Karpas-422 (cell line): Measurements from ENCODE around the gene SPARCL1. TPM values are rescaled to one million over a fixed set of nuclear protein-coding genes. Genes with fewer than 3 reads are reported as not detected.

Source experiments
- DNase-seq: peaks from one replicate; pipeline ENCODE4 v3.0.0-alpha.2; 2015
- H2AFZ ChIP-seq: fragments of 200-600 bp; sonication (generic); 2 replicates; pipeline ENCODE4 v1.6.1; 2014; ENCODE audit warnings: antibody characterized with exemption, low read length, mixed read lengths
- H3K27ac ChIP-seq: fragments of 200-600 bp; sonication (generic); 2 replicates; pipeline ENCODE4 v1.5.1; 2014; ENCODE audit warnings: mild to moderate bottlenecking, low read length, moderate library complexity
- H3K27me3 ChIP-seq: fragments of 200-600 bp; sonication (generic); 2 replicates; pipeline ENCODE4 v1.6.1; 2014; ENCODE audit warnings: low read length, mixed read lengths
- H3K36me3 ChIP-seq: fragments of 200-600 bp; sonication (generic); 2 replicates; pipeline ENCODE4 v1.6.1; 2014; ENCODE audit warnings: low read length, mixed read lengths; ENCODE audit not compliant: insufficient read depth
- H3K4me1 ChIP-seq: fragments of 200-600 bp; sonication (generic); 2 replicates; pipeline ENCODE4 v1.6.1; 2014; ENCODE audit warnings: mild to moderate bottlenecking, low read length, mixed read lengths
- H3K4me2 ChIP-seq: fragments of 200-600 bp; sonication (generic); 2 replicates; pipeline ENCODE4 v1.6.1; 2014; ENCODE audit warnings: low read length, low read depth, mild to moderate bottlenecking; ENCODE audit not compliant: poor library complexity, severe bottlenecking
- H3K4me3 ChIP-seq: fragments of 200-600 bp; sonication (generic); 2 replicates; pipeline ENCODE4 v1.5.1; 2014; ENCODE audit warnings: mild to moderate bottlenecking, antibody characterized with exemption, low read length, mixed read lengths
- H3K79me2 ChIP-seq: fragments of 200-600 bp; sonication (generic); 2 replicates; pipeline ENCODE4 v1.6.1; 2014; ENCODE audit warnings: mild to moderate bottlenecking, low read length, mixed read lengths
- H3K9ac ChIP-seq: fragments of 200-600 bp; sonication (generic); 2 replicates; pipeline ENCODE4 v1.6.0; 2014; ENCODE audit warnings: low read length
- H3K9me2 ChIP-seq: fragments of 200-600 bp; sonication (generic), shearing (Covaris generic); replicated peaks from 2 replicates; pipeline ENCODE4 v1.6.0; 2014; ENCODE audit warnings: mild to moderate bottlenecking, low read length, moderate library complexity; ENCODE audit not compliant: insufficient read depth
- H3K9me3 ChIP-seq: fragments of 300-700, 200-600 bp; sonication (generic); 2 replicates; pipeline ENCODE4 v1.6.1; 2014; ENCODE audit warnings: low read length, mixed read lengths
- H4K20me1 ChIP-seq: fragments of 200-600 bp; sonication (generic); 2 replicates; pipeline ENCODE4 v1.6.1; 2014; ENCODE audit warnings: mild to moderate bottlenecking, antibody characterized with exemption, low read length, low read depth; ENCODE audit not compliant: insufficient read depth
- total RNA-seq: library from RNA; depleted of rRNA; stranded (reverse); fragments of >200 nt; shearing (Covaris generic); gene quantifications from 2 replicates; pipeline ENCODE4 v1.2.3, GENCODE V29; 2014; ENCODE audit warnings: low replicate concordance

The SPARCL1 gene
- total RNA-seq, 1 experiment from 2014 or later: 0.11 TPM

GRCh38 chr4:87444741-87445140 lies 84.4 kb downstream of the SPARCL1 start:
- Histone ChIP-seq H3K9me3 (no peaks in the 10 kb centered on the region), H3K79me2 (peaks cover 29% of the 10 kb centered on the region), H3K4me3 (no peak overlapping the region), H3K9me2 (no peaks in the 10 kb centered on the region), H4K20me1 (no peaks in the 10 kb centered on the region), H3K27me3 (no peaks in the 10 kb centered on the region), H2AFZ (no peak overlapping the region), H3K4me2 (no peak overlapping the region), H3K36me3 (peaks cover 33% of the 10 kb centered on the region; the same call in 1 of the 2 replicates), H3K4me1 (no peaks in the 10 kb centered on the region), H3K27ac (no peak overlapping the region), H3K9ac (no peak overlapping the region)
- no peak for DNase-seq

DNA sequence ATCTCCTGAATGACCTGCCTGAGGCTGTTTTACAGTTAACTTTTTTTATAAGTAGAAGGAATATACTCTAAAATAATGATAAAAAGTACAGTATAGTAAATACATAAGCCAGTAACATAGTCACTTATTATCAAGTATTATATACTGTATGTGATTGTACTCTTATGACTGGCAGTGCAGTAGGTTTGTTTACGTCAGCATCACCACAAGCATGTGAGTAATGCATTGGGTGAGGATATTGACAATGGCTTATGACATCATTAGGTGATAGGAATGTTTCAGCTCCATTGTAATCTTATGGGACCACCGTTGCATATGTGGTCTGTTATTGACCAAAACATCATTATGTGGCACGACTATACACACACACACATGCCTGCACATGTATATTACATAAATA lies 86.3 kb downstream of the SPARCL1 start:
- Histone ChIP-seq H3K4me3 (no peak overlapping the region), H3K9me2 (no peaks in the 10 kb centered on the region), H2AFZ (no peak overlapping the region), H4K20me1 (no peaks in the 10 kb centered on the region), H3K4me2 (no peak overlapping the region), H3K9ac (no peak overlapping the region), H3K27me3 (no peaks in the 10 kb centered on the region), H3K27ac (no peak overlapping the region), H3K9me3 (no peaks in the 10 kb centered on the region), H3K4me1 (no peaks in the 10 kb centered on the region), H3K79me2 (peaks cover 27% of the 10 kb centered on the region), H3K36me3 (peaks cover 45% of the 10 kb centered on the region; the same call in 1 of the 2 replicates)
- no peak for DNase-seq

GRCh38 chr4:87433342-87433741 lies 95.8 kb downstream of the SPARCL1 start:
- Histone ChIP-seq H3K36me3 (peaks cover 11% of the 10 kb centered on the region; the same call in 1 of the 2 replicates), H3K9me2 (no peaks in the 10 kb centered on the region), H3K9ac (no peak overlapping the region), H3K9me3 (no peaks in the 10 kb centered on the region), H3K27ac (no peak overlapping the region), H3K79me2 (peaks cover 88% of the 10 kb centered on the region), H3K4me2 (no peak overlapping the region), H3K27me3 (no peaks in the 10 kb centered on the region), H3K4me3 (no peak overlapping the region), H2AFZ (no peak overlapping the region), H3K4me1 (no peaks in the 10 kb centered on the region), H4K20me1 (no peaks in the 10 kb centered on the region)
- DNase-seq: no peak

DNA sequence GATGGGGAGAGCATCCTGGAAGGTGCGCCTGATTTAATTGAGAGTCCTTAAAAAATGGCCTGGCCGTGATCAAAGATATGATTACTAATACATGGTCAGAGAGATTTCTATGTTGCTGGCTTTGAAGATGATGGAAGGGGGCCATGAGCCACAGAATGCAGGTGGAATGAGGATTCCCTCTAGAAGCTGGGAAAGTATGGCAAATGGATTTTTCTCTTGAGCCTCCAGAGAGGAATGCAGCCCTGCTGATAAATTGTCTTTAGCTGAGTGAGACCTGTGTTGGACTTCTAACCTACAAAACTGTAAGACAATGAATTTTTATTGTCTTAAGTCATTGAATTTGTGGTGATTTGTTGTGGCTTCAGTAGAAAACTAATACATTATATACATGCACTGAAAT lies 99.1 kb downstream of the SPARCL1 start:
- H3K9ac ChIP-seq: no peak overlapping the region
- H3K9me3 ChIP-seq: no peaks in the 10 kb centered on the region
- H3K4me1 ChIP-seq: peaks cover 16% of the 10 kb centered on the region
- H3K79me2 ChIP-seq: peaks cover 99% of the 10 kb centered on the region
- no peak overlapping the region for H3K4me3 ChIP-seq
- H3K27me3 ChIP-seq: no peaks in the 10 kb centered on the region
- no peak for DNase-seq
- no peak overlapping the region for H3K27ac ChIP-seq
- H4K20me1 ChIP-seq: no peaks in the 10 kb centered on the region
- H3K36me3 ChIP-seq: peaks cover 2% of the 10 kb centered on the region; the same call in 1 of the 2 replicates
- no peak overlapping the region for H2AFZ ChIP-seq
- no peak overlapping the region for H3K4me2 ChIP-seq
- H3K9me2 ChIP-seq: no peaks in the 10 kb centered on the region

DNA sequence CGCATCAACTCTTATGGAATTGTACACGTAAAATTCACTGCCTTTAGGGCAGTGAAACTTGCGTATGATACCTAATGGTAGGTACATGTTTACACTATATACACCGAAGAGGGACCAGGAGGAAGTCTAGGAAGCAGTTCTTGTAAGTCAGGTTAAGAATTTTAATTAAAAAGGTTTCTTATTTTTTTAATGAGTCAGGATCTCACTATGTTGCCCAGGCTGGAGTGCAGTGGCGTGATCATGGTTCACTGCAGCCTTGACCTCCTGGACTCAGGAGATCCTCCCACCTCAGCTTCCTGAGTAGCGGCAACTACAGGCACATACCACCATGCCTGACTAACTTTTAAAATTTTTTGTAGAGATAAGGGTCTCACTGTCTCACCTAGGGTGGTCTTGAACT lies 100.2 kb downstream of the SPARCL1 start:
- H2AFZ ChIP-seq: no peak overlapping the region
- DNase-seq: no peak
- no peaks in the 10 kb centered on the region for H3K27me3 ChIP-seq
- H3K4me3 ChIP-seq: no peak overlapping the region
- H3K4me1 ChIP-seq: peaks cover 26% of the 10 kb centered on the region
- no peak overlapping the region for H3K27ac ChIP-seq
- H3K9me2 ChIP-seq: no peaks in the 10 kb centered on the region
- no peaks in the 10 kb centered on the region for H4K20me1 ChIP-seq
- H3K36me3 ChIP-seq: no peaks in the 10 kb centered on the region
- H3K9me3 ChIP-seq: no peaks in the 10 kb centered on the region
- H3K79me2 ChIP-seq: peaks cover 99% of the 10 kb centered on the region
- no peak overlapping the region for H3K9ac ChIP-seq
- H3K4me2 ChIP-seq: no peak overlapping the region

DNA sequence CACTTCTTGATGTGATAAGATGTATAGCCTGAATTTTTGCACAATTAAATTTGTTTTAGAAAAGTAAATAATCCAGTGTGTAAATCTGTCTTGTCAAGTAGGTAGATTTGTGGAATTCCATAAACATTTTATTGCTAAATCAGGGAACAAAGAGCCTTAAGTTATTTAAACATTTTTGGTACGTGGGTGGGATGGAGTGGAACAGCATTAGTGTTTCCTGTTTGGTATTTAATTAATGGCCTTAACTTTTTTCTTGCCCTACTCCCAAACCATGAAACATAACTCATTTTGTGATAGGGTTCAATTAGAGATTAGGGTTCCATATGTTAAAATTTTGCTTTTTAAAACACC lies 101.7 kb downstream of the SPARCL1 start:
- Histone ChIP-seq H3K4me3 (no peak overlapping the region), H2AFZ (no peak overlapping the region), H3K27me3 (no peaks in the 10 kb centered on the region), H3K4me1 (peaks cover 31% of the 10 kb centered on the region), H3K4me2 (no peak overlapping the region), H4K20me1 (no peaks in the 10 kb centered on the region), H3K9me3 (no peaks in the 10 kb centered on the region), H3K9me2 (no peaks in the 10 kb centered on the region), H3K27ac (no peak overlapping the region), H3K36me3 (no peaks in the 10 kb centered on the region), H3K9ac (no peak overlapping the region), H3K79me2 (peaks cover 99% of the 10 kb centered on the region)
- no peak for DNase-seq

DNA sequence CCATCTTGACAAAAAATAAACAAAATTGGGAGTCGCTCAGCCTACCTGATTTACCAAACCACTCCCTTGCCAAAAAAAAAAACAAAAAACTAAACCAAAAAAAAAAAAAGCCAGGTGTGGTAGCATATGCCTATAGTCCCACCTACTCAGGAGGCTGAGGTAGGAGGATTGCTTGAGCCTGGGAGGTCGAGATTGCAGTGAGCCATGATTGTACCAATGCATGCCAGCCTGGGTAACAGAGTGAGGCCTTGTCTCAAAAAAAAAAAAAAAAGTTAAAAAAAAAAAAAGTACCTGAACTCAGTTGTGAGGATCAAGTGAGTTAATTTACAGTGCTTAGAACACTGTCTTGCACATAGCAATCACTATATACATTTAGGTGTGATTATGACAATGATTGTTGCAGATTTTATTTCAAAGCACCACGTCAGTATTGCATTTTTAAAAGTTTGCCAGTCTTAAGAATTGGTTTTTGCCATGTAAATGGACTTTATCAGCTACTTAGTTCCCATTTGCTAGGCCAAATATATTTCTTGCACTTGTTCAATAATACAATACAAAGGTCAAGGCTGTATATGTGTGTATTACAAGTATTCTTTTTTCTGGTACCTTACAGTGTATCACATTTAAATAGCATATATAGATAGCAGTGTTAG lies 102.2 kb downstream of the SPARCL1 start:
- H3K9me3 ChIP-seq: no peaks in the 10 kb centered on the region
- peaks cover 96% of the 10 kb centered on the region for H3K79me2 ChIP-seq
- H3K36me3 ChIP-seq: no peaks in the 10 kb centered on the region
- H3K27ac ChIP-seq: no peak overlapping the region
- H3K4me3 ChIP-seq: no peak overlapping the region
- H3K27me3 ChIP-seq: no peaks in the 10 kb centered on the region
- H2AFZ ChIP-seq: no peak overlapping the region
- peaks cover 31% of the 10 kb centered on the region for H3K4me1 ChIP-seq
- H3K9me2 ChIP-seq: no peaks in the 10 kb centered on the region
- DNase-seq: no peak
- H4K20me1 ChIP-seq: no peaks in the 10 kb centered on the region
- no peak overlapping the region for H3K9ac ChIP-seq
- H3K4me2 ChIP-seq: peak overlapping the region; percentile 15

- Histone ChIP-seq H3K36me3 (no peaks in the 10 kb centered on the region), H3K4me3 (no peak overlapping the region), H3K9ac (no peak overlapping the region), H3K4me2 (no peak overlapping the region), H3K27me3 (no peaks in the 10 kb centered on the region), H3K4me1 (peaks cover 44% of the 10 kb centered on the region), H2AFZ (no peak overlapping the region), H3K9me3 (no peaks in the 10 kb centered on the region), H3K9me2 (no peaks in the 10 kb centered on the region), H3K27ac (no peak overlapping the region), H4K20me1 (no peaks in the 10 kb centered on the region), H3K79me2 (peaks cover 86% of the 10 kb centered on the region)
- DNase-seq: no peak
Measured at GRCh38 chr4:87425711-87426110, 103.5 kb downstream of the SPARCL1 start.
